ENCODE data around the gene IRF7.

DNA sequence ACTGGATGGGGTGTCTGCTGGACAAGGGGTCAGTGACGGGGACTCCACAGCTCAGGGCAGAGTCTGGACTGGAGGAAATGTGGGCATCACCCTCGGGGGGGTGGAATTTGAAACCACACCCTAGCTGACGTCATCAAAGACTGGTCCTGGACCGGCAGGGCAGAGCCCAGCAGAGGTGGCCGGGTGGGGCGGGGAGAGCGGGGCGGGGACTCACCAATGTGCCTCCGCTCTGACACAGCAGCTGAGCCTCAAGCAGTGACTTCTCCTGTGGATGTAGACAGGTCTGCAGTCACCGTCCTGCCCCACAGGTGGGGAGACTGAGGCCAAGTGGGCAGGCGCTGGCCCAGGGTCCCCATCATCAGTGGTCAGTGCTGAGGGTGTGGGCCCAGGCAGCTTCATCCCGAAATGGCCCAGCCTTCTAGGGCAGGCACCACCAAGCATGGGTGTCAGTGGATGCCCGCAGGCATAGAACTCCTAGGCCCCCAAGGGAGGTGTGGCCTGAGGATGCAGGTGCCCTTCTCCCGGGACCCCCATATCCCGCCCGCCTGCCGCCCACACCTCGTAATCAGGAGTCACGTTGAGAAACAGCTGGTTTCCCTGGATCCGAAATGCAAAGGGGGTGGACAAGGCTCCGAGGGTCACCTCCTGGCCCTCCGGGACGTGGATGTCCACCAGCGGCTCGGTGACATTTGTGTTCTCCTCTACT, 8.4 kb upstream of the IRF7 start:
- TF ChIP-seq, protein P1, sequence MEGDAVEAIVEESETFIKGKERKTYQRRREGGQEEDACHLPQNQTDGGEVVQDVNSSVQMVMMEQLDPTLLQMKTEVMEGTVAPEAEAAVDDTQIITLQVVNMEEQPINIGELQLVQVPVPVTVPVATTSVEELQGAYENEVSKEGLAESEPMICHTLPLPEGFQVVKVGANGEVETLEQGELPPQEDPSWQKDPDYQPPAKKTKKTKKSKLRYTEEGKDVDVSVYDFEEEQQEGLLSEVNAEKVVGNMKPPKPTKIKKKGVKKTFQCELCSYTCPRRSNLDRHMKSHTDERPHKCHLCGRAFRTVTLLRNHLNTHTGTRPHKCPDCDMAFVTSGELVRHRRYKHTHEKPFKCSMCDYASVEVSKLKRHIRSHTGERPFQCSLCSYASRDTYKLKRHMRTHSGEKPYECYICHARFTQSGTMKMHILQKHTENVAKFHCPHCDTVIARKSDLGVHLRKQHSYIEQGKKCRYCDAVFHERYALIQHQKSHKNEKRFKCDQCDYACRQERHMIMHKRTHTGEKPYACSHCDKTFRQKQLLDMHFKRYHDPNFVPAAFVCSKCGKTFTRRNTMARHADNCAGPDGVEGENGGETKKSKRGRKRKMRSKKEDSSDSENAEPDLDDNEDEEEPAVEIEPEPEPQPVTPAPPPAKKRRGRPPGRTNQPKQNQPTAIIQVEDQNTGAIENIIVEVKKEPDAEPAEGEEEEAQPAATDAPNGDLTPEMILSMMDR (IDR thresholded peaks at IDR 0.05), result no peak
- TF ChIP-seq EP300 (IDR thresholded peaks at IDR 0.05), result no peak
